Esophagus muscularis mucosa (tissue), 4 donors: ENCODE measurements around the gene BTBD16. TPM values are rescaled to one million over a fixed set of nuclear protein-coding genes. Genes with fewer than 3 reads are reported as not detected.

ENCODE experiments used
- DNase-seq: peaks from one replicate; pipeline ENCODE4 v3.0.0-alpha.2; 2017; ENCODE audit errors: extremely low spot score
- H3K27ac ChIP-seq, 4 donors: fragments of 200-600 bp; sonication (generic); replicated peaks in 1 of 4; 1 replicate in 3 of 4; 2 replicates in 1 of 4; pipeline ENCODE4 v1.5.1; 2016 to 2019; ENCODE audit warnings: mild to moderate bottlenecking in 1 of 4
- H3K27me3 ChIP-seq, 4 donors: fragments of 200-600 bp; sonication (generic); one replicate each; pipeline versions ENCODE4 v1.5.1 to v1.6.0; 2016 to 2019
- H3K36me3 ChIP-seq, 4 donors: fragments of 200-600 bp; sonication (generic); one replicate each; pipeline ENCODE4 v1.5.1; 2016 to 2019
- H3K4me1 ChIP-seq, 4 donors: fragments of 200-600 bp; sonication (generic); one replicate each; pipeline ENCODE4 v1.5.1; 2016 to 2019
- H3K4me3 ChIP-seq, 4 donors: fragments of 200-600 bp; sonication (generic); 1 replicate in 2 of 4; 2 replicates in 2 of 4; pipeline ENCODE4 v1.5.1; 2016 to 2019; ENCODE audit warnings: mild to moderate bottlenecking in 4 of 4, moderate library complexity in 1 of 4
- H3K9me3 ChIP-seq, 4 donors: fragments of 200-600 bp; sonication (generic); 1 replicate in 3 of 4; 2 replicates in 1 of 4; pipeline ENCODE4 v1.5.1; 2016 to 2019
- CTCF ChIP-seq, 3 experiments: fragments of 200-600 bp in 2 of 3; fragments of 450-650 bp in 1 of 3; sonication (generic) in 2 of 3; IDR thresholded peaks; one replicate each; pipeline ENCODE4 v1.5.1; 2017 to 2019; ENCODE audit warnings: antibody characterized with exemption in 3 of 3, mild to moderate bottlenecking in 2 of 3, moderate library complexity in 1 of 3
- EP300 ChIP-seq: sonication (generic); formaldehyde crosslinking; IDR thresholded peaks from one replicate; pipeline ENCODE4 v1.6.1; 2017; ENCODE audit warnings: antibody characterized with exemption
- POLR2A ChIP-seq: fragments of 450-650 bp; IDR thresholded peaks from one replicate; pipeline ENCODE4 v1.6.1; 2017; ENCODE audit warnings: antibody characterized with exemption, moderate library complexity, mild to moderate bottlenecking, low read depth
- POLR2AphosphoS5 ChIP-seq, 2 donors: sonication (generic); formaldehyde crosslinking; IDR thresholded peaks; one replicate each; pipeline ENCODE4 v1.6.1; 2017; ENCODE audit warnings: antibody characterized with exemption in 2 of 2
- WGBS: methylation state at CpG from one replicate; pipeline ENCODE4 v1.1.5; 2018; 5-methylcytosine and 5-hydroxymethylcytosine counted together
- intact Hi-C: fragments of 100-400 bp; cut with DNase I; formaldehyde crosslinking; loops from one replicate; pipeline ENCODE4 v1.15.1; 2023
- total RNA-seq, 4 donors: library from RNA; depleted of rRNA; stranded (reverse); fragments of >200 nt; gene quantifications; one replicate each; pipeline versions ENCODE4 v1.1.0 to v1.2.1, GENCODE V29; 2016

Gene BTBD16
- total RNA-seq, 4 donors from 2014 or later = 0.29 TPM; not detected in 3

DNA sequence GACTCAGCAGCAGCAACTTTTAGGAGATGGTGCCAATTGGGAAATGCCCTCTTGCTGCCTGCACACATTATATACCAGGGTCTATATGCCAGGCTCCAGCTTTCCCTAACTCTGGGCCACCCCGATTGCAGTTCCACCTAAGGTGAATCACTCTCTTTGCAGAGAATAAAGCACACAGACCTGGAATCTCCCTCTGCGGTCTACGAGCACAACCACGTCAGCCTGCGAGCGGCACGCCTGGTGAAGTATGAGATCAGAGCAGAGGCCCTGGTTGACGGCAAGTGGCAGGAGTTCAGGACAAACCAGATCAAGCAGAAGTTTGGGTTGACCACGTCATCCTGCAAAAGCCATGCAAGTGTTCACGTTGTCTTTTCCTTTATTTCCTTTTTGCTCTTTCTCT lies 65.2 kb downstream of the BTBD16 start:
- H3K27me3 ChIP-seq = no peaks in the 10 kb centered on the region
- no peak overlapping the region for H3K4me3 ChIP-seq
- peak; percentile 66 for DNase-seq
- WGBS = 90% methylated on average over 10 of the region's 10 CpGs
- intact Hi-C loops = no loop called here
- no peaks in the 10 kb centered on the region for H3K9me3 ChIP-seq
- no peaks in the 10 kb centered on the region for H3K36me3 ChIP-seq
- no peak overlapping the region for H3K27ac ChIP-seq
- H3K4me1 ChIP-seq = peaks cover 26 to 34% (median 31%) of the 10 kb centered on the region in 4 donors
- TF ChIP-seq POLR2AphosphoS5 (IDR thresholded peaks at IDR 0.05) (no peak), CTCF (IDR thresholded peaks at IDR 0.05) (no peak), EP300 (no peak), POLR2A (no peak)

DNA sequence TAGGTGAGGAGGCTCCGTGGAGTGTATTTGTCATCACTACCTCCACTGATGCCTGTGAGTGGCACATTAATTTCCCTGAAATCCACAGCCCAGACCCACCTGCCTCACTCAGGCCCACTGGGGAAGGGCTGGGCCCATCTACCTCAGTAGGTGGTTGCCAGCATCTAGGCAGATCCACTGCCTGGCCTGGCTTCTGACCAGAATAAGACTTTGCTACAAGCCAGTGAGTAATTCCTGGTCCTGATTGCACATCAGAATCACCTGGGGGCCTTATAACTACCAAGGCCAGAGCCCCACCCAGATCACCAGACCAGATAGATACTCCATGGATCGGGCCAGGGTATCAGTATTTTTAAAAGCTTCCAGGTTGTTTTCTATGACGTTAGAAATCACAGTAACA lies 65.9 kb downstream of the BTBD16 start:
- WGBS = 88% methylated on average over 3 of the region's 3 CpGs
- H3K27ac ChIP-seq = no peak overlapping the region
- H3K27me3 ChIP-seq = no peaks in the 10 kb centered on the region
- intact Hi-C loops = no loop called here
- TF ChIP-seq POLR2AphosphoS5 (IDR thresholded peaks at IDR 0.05) (no peak), CTCF (IDR thresholded peaks at IDR 0.05) (no peak), POLR2A (no peak), EP300 (no peak)
- no peaks in the 10 kb centered on the region for H3K36me3 ChIP-seq
- no peaks in the 10 kb centered on the region for H3K9me3 ChIP-seq
- peaks cover 33 to 40% (median 38%) of the 10 kb centered on the region in 4 donors for H3K4me1 ChIP-seq
- no peak overlapping the region for H3K4me3 ChIP-seq
- DNase-seq = no peak

DNA sequence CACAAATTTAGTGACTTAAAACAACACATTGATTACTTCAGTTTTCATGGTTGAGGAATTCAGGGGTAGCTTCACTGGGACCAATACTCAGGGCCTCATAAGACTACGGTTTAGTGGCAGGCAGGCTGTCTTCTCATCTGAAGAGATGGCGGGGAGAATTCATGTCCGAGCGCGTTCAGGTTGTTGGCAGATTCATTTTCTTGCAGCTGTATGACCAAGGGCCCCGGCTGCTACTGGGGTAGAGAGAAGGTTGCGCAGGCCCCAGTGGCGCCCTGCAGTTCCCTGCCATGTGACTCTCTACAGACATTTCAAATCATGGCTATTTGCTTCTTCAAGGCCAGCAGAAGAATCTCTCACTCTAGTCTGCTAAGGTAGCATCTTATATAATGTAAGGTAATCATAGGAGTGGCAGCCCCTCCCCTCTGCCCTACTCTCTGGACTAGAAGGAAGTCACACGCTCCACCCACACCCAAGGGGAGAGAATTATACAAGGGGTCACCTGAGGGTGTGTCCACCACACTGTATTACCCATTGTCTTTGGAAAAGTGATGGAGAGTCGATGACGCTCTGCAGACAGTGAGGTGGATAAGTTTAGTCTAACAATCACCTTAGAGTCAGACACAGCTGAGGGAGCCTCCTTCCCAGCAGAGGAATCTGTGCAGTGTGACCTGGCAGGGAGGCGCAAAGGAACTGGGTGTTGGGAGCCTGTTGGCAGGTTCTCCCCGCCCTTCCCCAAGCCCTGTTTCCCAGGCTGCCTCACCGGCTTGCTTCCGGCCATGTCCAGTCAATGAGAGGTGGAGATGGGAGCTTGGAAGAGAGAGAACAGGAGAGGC lies 67.7 kb downstream of the BTBD16 start:
- Histone ChIP-seq H3K36me3 (no peaks in the 10 kb centered on the region), H3K27me3 (no peaks in the 10 kb centered on the region), H3K27ac (peak overlapping the region; percentile 70 to 86 (median 84)), H3K4me3 (no peak overlapping the region), H3K9me3 (no peaks in the 10 kb centered on the region), H3K4me1 (peaks cover 42 to 54% (median 52%) of the 10 kb centered on the region in 4 donors)
- 80% methylated on average over 14 of the region's 15 CpGs for WGBS
- TF ChIP-seq EP300 (no peak), POLR2AphosphoS5 (IDR thresholded peaks at IDR 0.05) (no peak), CTCF (IDR thresholded peaks at IDR 0.05) (no peak), POLR2A (no peak)
- intact Hi-C loops = no loop called here
- DNase-seq = no peak

GRCh38 chr10:122341141-122341810 lies 70.2 kb downstream of the BTBD16 start:
- Histone ChIP-seq H3K36me3 (no peaks in the 10 kb centered on the region), H3K4me3 (peak overlapping the region in 1 of 4 donors; percentile 18), H3K4me1 (peaks cover 42 to 62% (median 59%) of the 10 kb centered on the region in 4 donors), H3K27ac (peak overlapping the region; percentile 70 to 86 (median 84)), H3K9me3 (no peaks in the 10 kb centered on the region), H3K27me3 (no peaks in the 10 kb centered on the region)
- WGBS = 37% methylated on average over 11 of the region's 11 CpGs
- DNase-seq = no peak
- TF ChIP-seq CTCF (IDR thresholded peaks at IDR 0.05) = no peak
- no peak for TF ChIP-seq POLR2A
- TF ChIP-seq POLR2AphosphoS5 (IDR thresholded peaks at IDR 0.05) = peak; percentile 19 to 83
- TF ChIP-seq EP300 = no peak
- intact Hi-C loops = loop anchor here (2.0 to 5.0 kb wide), 2 partner anchors 32 to 226 kb away; no protein-coding TSS in a partner anchor
